Endothelial cell of umbilical vein (primary cell): ENCODE measurements around the gene ALDH3B2. TPM values are rescaled to one million over a fixed set of nuclear protein-coding genes. Genes with fewer than 3 reads are reported as not detected.
A peak's percentile ranks its signal among the peaks of the same experiment; 100 is the strongest.

Experiments used
- BruUV-seq: library from RNA; stranded (reverse); fragments of 400-500 nt; replicated peaks from 2 replicates; lab custom pipeline; 2021; lab: Mats Ljungman, UMichigan
- CTCF ChIA-PET: fragments of 300-600, 350-600 bp; sonication (Branson Sonifier 250); formaldehyde crosslinking; loops from one replicate; lab custom pipeline; 2021; ENCODE audit warnings: antibody characterized with exemption, inconsistent platforms; lab: Charles Lee
- POLR2A ChIA-PET: fragments of 300-600, 350-600 bp; sonication (Branson Sonifier 250); formaldehyde crosslinking; loops from one replicate; lab custom pipeline; 2021; ENCODE audit warnings: antibody characterized with exemption, inconsistent platforms; lab: Charles Lee
- DNase-seq: peaks from one replicate; pipeline ENCODE4 v3.0.0-alpha.2; 2011; ENCODE audit warnings: low read depth, low spot score
- FAIRE-seq: peaks from 2 replicates; lab custom pipeline; 2011; peaks lifted over from hg19 to GRCh38; lab: Jason Lieb, UNC
- H2AFZ ChIP-seq: 2 replicates; pipeline ENCODE4 v1.6.0; 2012; ENCODE audit warnings: low read depth, low read length, control low read depth, inconsistent platforms
- H3K27ac ChIP-seq: 2 replicates; pipeline ENCODE4 v1.5.1; 2011; ENCODE audit warnings: low read depth, mild to moderate bottlenecking, control low read depth, low read length, moderate library complexity; ENCODE audit not compliant: insufficient read depth
- H3K27me3 ChIP-seq, 2 experiments: 2 replicates each; pipeline versions ENCODE4 v1.6.0 to v1.6.1; 2011; ENCODE audit warnings: low read length in 2 of 2, mixed read lengths in 1 of 2; ENCODE audit not compliant: control insufficient read depth in 2 of 2, insufficient read depth in 2 of 2
- H3K36me3 ChIP-seq, 2 experiments: 2 replicates in 1 of 2; 3 replicates in 1 of 2; pipeline ENCODE4 v1.5.1; 2011; ENCODE audit warnings: low read length in 2 of 2, mild to moderate bottlenecking in 1 of 2, moderate library complexity in 1 of 2; ENCODE audit not compliant: control insufficient read depth in 2 of 2, insufficient read depth in 2 of 2; ENCODE audit errors: extremely low read depth in 1 of 2
- H3K4me1 ChIP-seq: 3 replicates; pipeline ENCODE4 v1.5.1; 2011; ENCODE audit warnings: mild to moderate bottlenecking, low read length; ENCODE audit not compliant: control insufficient read depth, insufficient read depth; ENCODE audit errors: extremely low read depth
- H3K4me2 ChIP-seq: 2 replicates; pipeline ENCODE4 v1.6.1; 2011; ENCODE audit warnings: low read length, control low read depth, mixed read lengths; ENCODE audit not compliant: insufficient read depth
- H3K4me3 ChIP-seq, 3 experiments: fragments of 200-600 bp in 1 of 3; sonication (generic), shearing (Covaris generic) in 1 of 3; replicated peaks in 1 of 3; 2 replicates each; pipeline ENCODE4 v1.5.1; 2011 to 2016; ENCODE audit warnings: control low read depth in 3 of 3, low read length in 3 of 3, mild to moderate bottlenecking in 2 of 3, inconsistent platforms in 1 of 3, low read depth in 1 of 3, moderate library complexity in 1 of 3; ENCODE audit not compliant: insufficient read depth in 1 of 3
- H3K79me2 ChIP-seq: 2 replicates; pipeline ENCODE4 v1.6.0; 2012; ENCODE audit warnings: low read length, inconsistent platforms; ENCODE audit not compliant: control insufficient read depth, insufficient read depth
- H3K9ac ChIP-seq: replicated peaks from 2 replicates; pipeline ENCODE3; 2011; ENCODE audit warnings: low read length, control low read depth; ENCODE audit not compliant: insufficient read depth; ENCODE audit errors: extremely low read depth
- H3K9me1 ChIP-seq: replicated peaks from 3 replicates; pipeline ENCODE4 v1.6.0; 2011; ENCODE audit warnings: mild to moderate bottlenecking, low read length; ENCODE audit not compliant: control insufficient read depth, insufficient read depth; ENCODE audit errors: extremely low read depth
- H3K9me3 ChIP-seq: replicated peaks from 2 replicates; pipeline ENCODE4 v1.5.1; 2012; ENCODE audit warnings: low read length, inconsistent platforms; ENCODE audit not compliant: control insufficient read depth, insufficient read depth
- H4K20me1 ChIP-seq: replicated peaks from 2 replicates; pipeline ENCODE3; 2011; ENCODE audit warnings: mild to moderate bottlenecking, low read length; ENCODE audit not compliant: control insufficient read depth, insufficient read depth; ENCODE audit errors: extremely low read depth
- CTCF ChIP-seq, 2 donors: IDR thresholded peaks; 1 replicate in 1 of 2; 2 replicates in 1 of 2; pipeline ENCODE4 v1.5.1; 2011; ENCODE audit warnings: low read length in 2 of 2, mild to moderate bottlenecking in 2 of 2, moderate library complexity in 2 of 2, control low read depth in 1 of 2, inconsistent platforms in 1 of 2, low read depth in 1 of 2; ENCODE audit not compliant: insufficient read depth in 1 of 2; ENCODE audit errors: extremely low read depth in 1 of 2
- FOS ChIP-seq: IDR thresholded peaks from 2 replicates; pipeline ENCODE4 v1.6.1; 2011; ENCODE audit warnings: mild to moderate bottlenecking, low read length, moderate library complexity, borderline replicate concordance; ENCODE audit not compliant: insufficient read depth
- GATA2 ChIP-seq: IDR thresholded peaks from 2 replicates; pipeline ENCODE4 v1.7.0; 2011; ENCODE audit warnings: low read depth, mild to moderate bottlenecking, moderate library complexity, mixed read lengths, low read length; ENCODE audit not compliant: insufficient read length, insufficient read depth
- MYC ChIP-seq: IDR thresholded peaks from one replicate; pipeline ENCODE4 v1.6.1; 2011; ENCODE audit warnings: mild to moderate bottlenecking, low read depth, low read length
- POLR2A ChIP-seq: IDR thresholded peaks from 2 replicates; pipeline ENCODE4 v1.6.1; 2012; ENCODE audit warnings: low read depth, mild to moderate bottlenecking, control low read depth, low read length
- POLR2AphosphoS5 ChIP-seq: IDR thresholded peaks from 2 replicates; pipeline ENCODE4 v1.6.1; 2012; ENCODE audit warnings: low read depth, mild to moderate bottlenecking, control low read depth, low read length, moderate library complexity; ENCODE audit not compliant: insufficient read depth
- dilution Hi-C: fragments of 300-500 bp; cut with MboI; formaldehyde crosslinking; loops from one replicate; pipeline ENCODE4 v1.15.0; 2019; ENCODE audit warnings: low sequenced_read_pairs; ENCODE audit not compliant: extremely low pct_ligation_motif_present
- intact Hi-C: fragments of 100-400 bp; cut with micrococcal nuclease; formaldehyde crosslinking; loops from one replicate; pipeline ENCODE4 v1.10.0; 2022
- polyA plus RNA-seq, 4 experiments: library from polyadenylated mRNA; depleted of rRNA in 3 of 4; stranded (reverse) in 3 of 4; unstranded in 1 of 4; fragments of >200 nt; gene quantifications; 2 replicates each; pipeline versions ENCODE4 v1.2.1 to v1.2.3, GENCODE V29; 2011 to 2012; ENCODE audit warnings: missing spikeins in 1 of 4
- total RNA-seq: library from RNA; stranded (reverse); gene quantifications from 2 replicates; pipeline ENCODE4 v1.2.3, GENCODE V29; 2021
- TF ChIP-seq, protein P1 (sequence below): IDR thresholded peaks from 2 replicates; pipeline ENCODE4 v1.6.1; 2011; ENCODE audit not compliant: insufficient read depth, insufficient read length

The ALDH3B2 gene
- total and polyA plus RNA-seq, 2 donors (not counting 3 experiments of a cell fraction or from before 2014, with no cell fraction given): not detected

GRCh38 chr11:67648796-67649613 lies 25.4 kb downstream of the ALDH3B2 start:
- intact Hi-C loops: no loop called here
- dilution Hi-C loops: no loop called here

GRCh38 chr11:67648140-67648795 lies 26.2 kb downstream of the ALDH3B2 start:
- CTCF ChIA-PET: interaction anchor here (0.9 to 2.4 kb wide), 4 partner anchors 11 to 307 kb away, joined by 3 to 11 read pairs (median 4); partner anchors contain the start of gene NUDT8
- Histone ChIP-seq H3K27ac (no peak overlapping the region), H2AFZ (no peak overlapping the region), H3K9me1 (no peaks in the 10 kb centered on the region), H3K9ac (no peak overlapping the region), H4K20me1 (no peaks in the 10 kb centered on the region), H3K4me3 (no peak overlapping the region), H3K27me3 (no peaks in the 10 kb centered on the region), H3K36me3 (no peaks in the 10 kb centered on the region), H3K4me1 (no peaks in the 10 kb centered on the region), H3K9me3 (no peaks in the 10 kb centered on the region), H3K79me2 (no peaks in the 10 kb centered on the region), H3K4me2 (no peak overlapping the region)
- FAIRE-seq (no peak), DNase-seq (no peak)
- BruUV-seq: no TSS peak
- TF ChIP-seq, protein P1, sequence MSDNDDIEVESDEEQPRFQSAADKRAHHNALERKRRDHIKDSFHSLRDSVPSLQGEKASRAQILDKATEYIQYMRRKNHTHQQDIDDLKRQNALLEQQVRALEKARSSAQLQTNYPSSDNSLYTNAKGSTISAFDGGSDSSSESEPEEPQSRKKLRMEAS: no peak
- TF ChIP-seq MYC (no peak), CTCF (IDR thresholded peaks at IDR 0.05; ENCODE audit: extremely low read depth in 1 of 2, insufficient read depth in 1 of 2, low read depth in 1 of 2, low read length in 2 of 2) (peak in 1 of 2 donors; percentile 2)
- dilution Hi-C loops: no loop called here
- POLR2A ChIA-PET: no interaction called here
- intact Hi-C loops: no loop called here

More at GRCh38 chr11:67648796-67649613, 25.4 kb downstream of the ALDH3B2 start:
- no peaks in the 10 kb centered on the region for H3K4me1 ChIP-seq
- no TSS peak for BruUV-seq
- no peak overlapping the region for H3K27ac ChIP-seq
- H3K4me2 ChIP-seq: no peak overlapping the region
- ChIA-PET POLR2A (no interaction called here), CTCF (interaction anchor here (1.2 to 2.4 kb wide), 4 partner anchors 10 to 307 kb away, joined by 3 to 11 read pairs (median 5); partner anchors contain the start of gene NUDT8)
- H3K4me3 ChIP-seq: no peak overlapping the region
- no peaks in the 10 kb centered on the region for H3K79me2 ChIP-seq
- no peaks in the 10 kb centered on the region for H3K9me3 ChIP-seq
- no peaks in the 10 kb centered on the region for H4K20me1 ChIP-seq
- TF ChIP-seq POLR2AphosphoS5: no peak
- TF ChIP-seq POLR2A: no peak
- TF ChIP-seq FOS: no peak
- TF ChIP-seq GATA2: no peak
- no peaks in the 10 kb centered on the region for H3K36me3 ChIP-seq
- FAIRE-seq (no peak), DNase-seq (no peak)
- H3K9ac ChIP-seq: no peak overlapping the region
- H3K9me1 ChIP-seq: no peaks in the 10 kb centered on the region
- no peaks in the 10 kb centered on the region for H3K27me3 ChIP-seq
- H2AFZ ChIP-seq: no peak overlapping the region
